HG03558 (cell line): ENCODE results near the gene PSMD14.

Experiments
- ATAC-seq: cut with Tn5 transposase; IDR thresholded peaks from one replicate; pipeline ENCODE4 v1.9.1; 2021; ENCODE audit warnings: moderate number of reproducible peaks; ENCODE audit not compliant: unreplicated experiment; ENCODE audit errors: extremely low read depth

The PSMD14 gene

DNA sequence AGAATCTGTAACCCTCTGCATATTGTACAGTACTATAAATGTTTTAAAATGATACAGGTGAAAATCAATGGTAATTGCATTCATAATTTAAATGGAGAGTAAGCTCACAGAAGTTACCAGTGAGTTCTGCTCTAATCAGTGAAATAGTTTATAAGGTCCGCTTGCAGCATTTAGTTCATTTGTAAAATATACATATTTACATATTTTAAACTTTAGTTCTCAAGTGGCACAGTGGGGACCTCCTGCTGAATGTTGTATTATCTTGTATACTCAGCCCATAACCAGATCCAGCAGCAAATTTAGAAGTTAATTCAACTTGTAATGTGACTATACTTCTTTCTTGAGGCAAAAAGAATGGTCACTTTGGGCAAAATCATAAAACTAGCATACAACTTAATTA is 66.2 kb downstream of the PSMD14 start:
- no peak for ATAC-seq

DNA sequence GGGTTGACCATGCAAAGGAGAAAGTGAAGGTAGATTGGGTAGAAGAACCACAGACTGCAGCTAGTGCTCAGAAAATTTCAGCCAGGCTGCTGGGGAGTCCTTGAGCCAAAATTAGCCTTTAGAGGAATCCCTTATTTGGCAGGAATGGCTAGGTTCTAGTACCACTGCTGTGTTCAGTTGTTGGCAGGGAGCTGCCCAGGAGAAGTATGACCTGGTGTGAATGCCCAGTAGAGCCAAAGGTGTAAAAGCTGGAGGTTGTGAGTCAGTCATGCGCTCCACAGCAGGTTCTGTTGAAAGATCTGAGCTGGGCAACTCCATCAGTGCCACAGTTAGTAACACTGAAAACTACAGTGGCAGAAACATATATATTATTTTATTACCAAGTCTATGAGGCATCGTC is 71.5 kb downstream of the PSMD14 start:
- ATAC-seq: no peak

DNA sequence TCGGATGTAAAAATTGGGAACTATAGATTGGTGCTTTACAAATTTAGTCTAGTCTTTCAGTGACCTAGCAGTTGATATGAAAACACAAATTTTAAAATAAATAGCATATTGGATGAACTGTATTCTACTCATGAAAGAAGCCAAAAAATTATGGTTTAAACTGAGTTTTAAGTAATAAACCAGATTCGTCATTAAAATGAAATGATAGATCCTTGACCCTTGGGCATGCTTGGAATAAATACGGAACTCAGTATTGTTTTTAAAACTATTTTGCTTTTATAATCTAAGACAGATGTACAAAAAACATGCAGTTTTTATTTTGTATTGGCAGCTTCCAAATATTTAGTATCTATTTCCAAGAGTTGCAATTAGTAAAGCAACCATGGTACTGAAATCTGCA is 73.3 kb downstream of the PSMD14 start:
- ATAC-seq: no peak

DNA sequence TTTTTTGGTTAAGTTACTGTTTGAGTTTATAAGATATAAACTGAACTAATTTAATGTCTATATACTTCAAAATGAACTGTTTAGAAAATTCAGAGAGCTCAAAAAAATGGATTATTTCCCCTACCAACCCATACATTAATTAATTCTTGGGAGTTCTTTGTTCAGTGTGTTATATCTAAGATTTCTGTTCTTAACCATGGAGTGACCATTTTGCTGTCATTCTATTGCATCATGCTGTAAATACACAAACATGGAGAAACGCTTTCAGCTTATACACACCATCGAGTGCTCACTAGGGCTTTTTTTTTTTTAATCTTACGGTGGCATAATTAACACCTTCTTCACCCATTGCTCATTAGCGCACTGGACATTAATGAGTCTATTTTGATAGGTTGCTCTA is 74.5 kb downstream of the PSMD14 start:
- no peak for ATAC-seq

DNA sequence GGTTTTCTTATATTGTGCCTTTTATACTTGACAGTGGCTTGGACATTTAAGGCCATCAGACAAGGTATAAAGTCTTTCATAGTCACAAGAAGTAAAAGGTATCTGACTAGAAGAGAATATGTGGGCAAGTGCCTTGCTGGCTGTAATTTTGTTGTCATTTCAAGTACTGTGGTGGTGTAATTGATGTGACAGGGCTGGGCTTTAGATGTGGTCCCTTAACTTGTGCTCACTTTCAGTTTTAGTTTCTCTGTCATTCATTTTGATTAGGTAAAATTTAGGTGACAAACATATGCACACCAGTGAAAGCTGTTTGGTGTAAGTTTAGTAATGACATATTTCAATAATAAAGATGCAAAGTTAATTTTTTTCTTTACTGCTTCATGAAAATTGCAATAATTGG is 76.6 kb downstream of the PSMD14 start:
- peak; percentile 70 for ATAC-seq

DNA sequence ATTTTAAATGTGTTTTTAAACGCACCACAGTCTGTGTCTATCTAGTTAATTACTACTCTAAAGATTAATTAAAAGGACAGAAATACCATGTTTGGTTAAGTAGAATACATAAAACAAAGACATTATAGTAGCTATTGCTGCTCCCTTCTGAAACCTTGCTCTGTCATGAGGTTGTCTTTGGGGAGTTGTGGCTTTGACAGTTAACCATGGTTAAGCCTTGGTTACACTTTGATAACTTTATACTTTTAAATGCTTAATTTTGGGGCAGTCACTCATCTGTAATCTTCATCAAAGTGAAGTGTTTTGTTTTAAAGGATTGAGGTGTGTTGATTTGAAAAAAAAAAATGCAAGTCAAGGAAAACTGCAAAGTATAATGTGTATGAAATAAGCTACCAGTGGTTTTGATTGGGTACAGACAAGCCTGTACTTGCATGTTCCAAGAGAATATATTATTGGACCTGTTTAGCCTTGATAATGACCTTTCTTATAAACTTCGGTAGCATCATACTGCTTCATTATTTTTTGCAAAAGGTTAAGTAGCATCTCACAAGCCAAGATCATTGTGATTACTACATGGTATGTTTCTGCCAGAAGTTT is 78.1 kb downstream of the PSMD14 start:
- peak; percentile 48 for ATAC-seq

DNA sequence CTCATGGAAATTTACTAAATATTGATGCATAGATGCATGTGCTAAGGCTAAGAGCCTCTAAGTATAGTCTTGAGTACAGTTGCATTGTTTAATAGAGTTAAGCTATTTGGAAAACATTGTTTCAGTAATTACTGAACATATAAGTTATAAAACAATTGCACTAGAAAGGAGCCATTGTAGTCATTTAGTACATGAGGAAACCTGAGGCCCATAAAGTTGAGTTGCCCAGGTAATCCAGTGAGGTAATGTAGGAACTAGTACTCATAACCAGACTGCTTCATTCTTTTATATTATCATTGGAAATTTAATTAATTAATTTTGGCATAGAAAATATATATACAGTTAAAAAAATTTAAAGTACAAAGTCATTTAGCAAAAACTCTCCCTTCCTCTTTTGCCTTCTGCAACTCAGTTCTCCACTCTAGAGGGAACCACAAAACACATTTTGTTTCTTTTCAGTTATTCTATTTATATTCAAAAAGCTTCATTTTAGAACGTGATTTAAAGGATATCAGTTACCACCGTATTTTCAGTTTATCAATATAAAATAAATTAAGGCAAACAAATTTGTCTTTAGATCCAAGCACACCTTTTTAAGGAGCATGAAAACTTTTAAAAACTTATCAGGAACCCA is 80.0 kb downstream of the PSMD14 start:
- ATAC-seq: no peak

DNA sequence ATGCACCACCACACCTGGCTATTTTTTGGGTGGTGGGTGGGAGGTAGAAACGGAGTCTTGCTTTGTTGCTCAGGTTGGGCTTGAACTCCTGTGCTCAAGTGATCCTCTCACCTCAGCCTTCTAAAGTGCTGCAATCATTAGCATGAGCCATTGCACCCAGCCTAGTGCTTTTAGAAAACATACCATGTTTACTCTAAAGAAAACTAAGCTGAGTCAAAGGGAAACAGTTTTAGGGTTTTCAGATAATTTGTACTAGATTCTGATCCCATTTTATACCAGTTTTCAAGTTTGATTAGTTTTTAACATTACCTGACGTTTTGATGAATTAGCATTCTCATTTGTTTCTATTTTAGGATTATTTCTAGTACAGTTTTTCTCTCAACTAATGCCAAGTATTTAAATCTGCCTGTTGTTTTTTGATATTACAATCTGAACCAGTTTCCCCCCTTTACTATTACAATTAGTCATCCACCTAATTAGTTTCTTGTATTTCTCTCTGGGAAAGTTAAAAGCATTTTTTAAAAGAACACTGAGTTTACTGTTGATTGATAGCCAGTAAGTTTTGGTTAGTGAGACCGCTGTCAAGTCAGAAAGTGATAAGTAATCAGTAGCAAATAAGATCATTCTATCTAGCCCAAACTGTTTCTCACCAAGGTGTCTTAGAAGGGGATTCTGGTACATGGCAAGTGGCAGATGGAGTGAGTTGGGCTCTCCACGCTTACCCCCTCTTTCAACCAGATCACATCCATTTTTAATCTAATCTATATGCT is 83.7 kb downstream of the PSMD14 start:
- ATAC-seq: no peak

DNA sequence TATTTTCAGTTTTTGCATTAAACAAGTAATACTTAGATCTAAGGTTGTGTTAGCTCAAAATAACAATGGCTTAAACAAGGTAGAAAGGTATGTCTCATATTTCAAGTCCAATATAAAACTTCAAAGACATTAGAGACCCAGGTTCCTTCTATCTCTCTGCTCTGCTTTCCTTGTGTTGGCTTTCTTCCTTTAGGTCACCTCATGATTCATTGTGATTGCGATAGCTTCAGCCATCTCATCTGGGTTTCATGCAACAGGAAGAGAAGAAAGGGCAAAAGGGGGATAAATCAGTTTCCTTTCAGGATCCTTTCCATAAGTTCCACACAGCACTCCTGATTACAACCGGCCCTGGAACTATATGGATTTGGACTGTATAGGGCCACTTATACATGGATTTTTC is 91.9 kb downstream of the PSMD14 start:
- no peak for ATAC-seq

DNA sequence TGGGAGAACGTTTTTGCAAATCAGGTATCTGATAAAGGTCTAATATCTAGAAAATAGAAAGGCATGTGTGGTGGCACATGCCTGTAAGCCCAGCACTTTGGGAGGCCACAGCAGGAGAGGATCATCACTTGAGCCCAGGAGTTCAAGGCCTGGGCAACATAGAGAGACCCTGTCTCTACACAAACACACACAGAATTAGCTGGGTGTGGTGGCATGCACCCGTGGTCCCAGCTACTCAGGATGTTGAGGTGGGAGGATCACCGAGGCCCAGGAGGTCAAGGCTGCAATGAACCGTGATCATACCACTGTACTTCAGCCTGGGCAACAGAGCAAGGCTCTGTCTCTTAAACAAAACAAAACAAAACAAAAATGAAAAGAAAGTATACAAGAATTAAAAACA is 94.1 kb downstream of the PSMD14 start:
- no peak for ATAC-seq

DNA sequence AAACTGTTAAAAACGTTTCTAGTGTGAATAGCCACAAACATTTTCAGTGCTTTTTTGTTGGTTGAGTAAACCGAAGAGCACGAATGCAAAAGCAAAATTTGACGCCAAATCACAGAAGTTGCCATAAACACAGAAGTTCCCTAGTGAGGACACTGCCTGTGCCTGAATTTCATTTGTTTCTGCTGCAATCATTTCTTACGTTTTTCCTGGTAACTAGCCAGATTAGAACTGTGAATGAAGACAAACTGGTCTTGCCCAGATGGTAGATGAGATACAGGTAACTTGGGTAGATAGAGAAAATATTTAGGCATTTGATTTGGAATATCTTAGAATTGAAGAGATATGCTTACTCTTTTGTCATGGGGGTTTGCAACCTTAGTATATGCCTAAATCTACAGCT is 98.1 kb downstream of the PSMD14 start:
- no peak for ATAC-seq

DNA sequence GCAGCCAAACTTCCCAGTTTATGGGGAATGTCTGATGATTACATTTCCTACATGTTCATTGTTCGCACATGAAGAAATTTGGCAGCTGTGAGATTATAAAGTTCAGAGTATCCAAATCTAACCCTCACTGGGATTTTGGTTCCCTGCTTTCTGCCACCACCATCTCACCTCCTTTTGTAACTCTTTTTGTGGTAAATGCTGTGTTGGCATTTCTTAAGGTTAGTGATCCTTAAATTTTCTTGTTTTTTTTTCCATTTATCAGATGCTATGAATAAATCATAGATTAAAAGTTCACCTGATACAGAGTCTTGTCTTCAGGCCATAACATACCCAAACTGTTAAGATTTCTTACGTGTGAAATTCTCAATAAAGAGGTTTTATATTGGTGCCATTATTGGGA is 99.4 kb downstream of the PSMD14 start:
- no peak for ATAC-seq

DNA sequence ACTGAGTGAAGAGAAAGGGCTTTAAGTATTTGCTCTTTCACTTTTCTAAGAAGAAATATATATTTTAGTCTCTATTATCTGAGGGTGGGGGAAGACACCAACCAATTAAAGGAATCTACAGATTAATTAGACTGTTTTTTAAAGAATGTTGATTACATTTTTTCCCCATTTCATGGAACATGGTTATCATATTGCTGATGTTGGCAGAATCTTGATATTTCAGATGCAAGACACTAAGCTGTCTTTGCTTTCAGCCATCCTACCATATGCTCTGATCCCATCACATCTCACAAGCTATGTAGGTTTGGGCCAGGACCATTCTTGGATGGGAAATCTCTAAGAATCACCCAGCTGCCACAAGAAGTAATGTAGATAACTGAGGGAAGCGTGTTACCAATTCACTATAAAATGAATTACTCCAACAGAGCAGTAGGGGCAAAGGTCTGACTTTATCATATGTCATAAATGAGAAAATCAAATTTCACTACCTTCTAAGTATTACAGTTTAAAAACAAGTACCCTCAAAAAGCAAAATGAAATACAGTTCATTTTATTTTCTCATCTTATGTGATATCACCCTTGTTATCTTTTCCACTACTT is 101.2 kb downstream of the PSMD14 start:
- ATAC-seq: no peak

DNA sequence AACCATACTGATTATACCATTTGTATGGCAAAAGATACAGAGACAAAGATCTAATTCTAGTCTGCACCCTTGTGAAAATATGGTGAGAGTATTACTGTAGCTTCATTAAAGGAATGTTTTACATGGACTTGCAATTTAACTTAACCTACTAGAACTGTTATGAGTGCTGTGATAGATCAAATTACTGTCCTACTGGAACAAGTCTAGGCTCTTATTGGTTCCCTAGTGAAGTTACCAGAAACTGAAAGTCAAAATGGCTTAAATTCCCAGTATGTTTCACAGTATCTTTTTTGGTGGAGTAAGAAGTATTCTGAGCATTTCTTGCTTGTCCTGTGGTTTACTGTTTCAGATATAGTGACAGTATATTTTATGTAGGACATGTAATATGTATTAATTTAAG is 104.1 kb downstream of the PSMD14 start:
- ATAC-seq: no peak

DNA sequence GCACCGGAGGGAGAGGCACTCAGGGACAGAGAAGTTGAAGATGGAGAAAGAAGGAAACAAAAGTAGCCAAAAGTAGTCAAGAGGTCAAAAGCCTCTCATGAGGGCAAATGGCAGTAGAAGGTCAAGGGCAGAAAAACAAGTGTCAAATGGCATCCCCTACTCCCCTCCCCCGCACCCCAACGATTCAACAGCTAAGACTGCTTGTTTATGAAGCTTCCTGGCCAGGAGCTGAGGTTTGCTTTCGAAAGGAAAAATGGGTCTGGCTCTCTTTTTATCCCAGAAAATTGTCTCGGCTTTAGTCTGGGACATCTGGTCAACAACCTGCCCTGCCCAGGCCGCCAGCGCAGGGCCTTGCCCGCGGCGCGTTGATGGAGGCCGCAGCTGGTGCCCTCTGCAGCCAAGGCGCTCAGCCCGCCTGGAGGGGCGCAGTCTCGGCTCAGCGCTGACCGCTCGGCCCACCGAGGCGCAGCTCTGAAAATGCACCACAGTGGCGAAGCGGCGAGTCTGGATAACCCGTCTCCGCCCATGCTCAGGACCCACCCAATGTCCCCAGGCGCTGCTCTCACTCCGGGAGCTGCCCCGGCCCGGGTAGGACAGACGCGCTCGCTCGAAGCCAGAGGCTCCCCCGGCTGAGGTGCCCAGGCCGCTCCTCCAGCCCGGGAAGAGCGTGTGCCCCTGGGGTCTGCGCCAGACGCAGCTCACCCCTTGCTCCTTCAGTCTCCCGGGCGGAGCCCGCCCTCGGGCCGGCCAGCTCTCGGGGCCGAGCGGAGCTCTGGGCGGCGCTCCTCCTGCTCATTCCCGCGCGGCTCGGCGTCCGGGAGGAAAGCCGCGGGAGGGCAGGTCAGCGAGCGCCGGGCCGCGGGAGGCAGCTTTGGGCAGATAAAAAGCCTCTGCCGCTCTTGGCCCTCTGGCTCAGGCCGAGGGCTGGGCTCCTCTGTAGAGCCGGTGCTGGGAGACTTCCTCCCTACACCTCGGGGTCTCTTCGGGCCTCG is 106.1 kb downstream of the PSMD14 start:
- ATAC-seq: no peak

DNA sequence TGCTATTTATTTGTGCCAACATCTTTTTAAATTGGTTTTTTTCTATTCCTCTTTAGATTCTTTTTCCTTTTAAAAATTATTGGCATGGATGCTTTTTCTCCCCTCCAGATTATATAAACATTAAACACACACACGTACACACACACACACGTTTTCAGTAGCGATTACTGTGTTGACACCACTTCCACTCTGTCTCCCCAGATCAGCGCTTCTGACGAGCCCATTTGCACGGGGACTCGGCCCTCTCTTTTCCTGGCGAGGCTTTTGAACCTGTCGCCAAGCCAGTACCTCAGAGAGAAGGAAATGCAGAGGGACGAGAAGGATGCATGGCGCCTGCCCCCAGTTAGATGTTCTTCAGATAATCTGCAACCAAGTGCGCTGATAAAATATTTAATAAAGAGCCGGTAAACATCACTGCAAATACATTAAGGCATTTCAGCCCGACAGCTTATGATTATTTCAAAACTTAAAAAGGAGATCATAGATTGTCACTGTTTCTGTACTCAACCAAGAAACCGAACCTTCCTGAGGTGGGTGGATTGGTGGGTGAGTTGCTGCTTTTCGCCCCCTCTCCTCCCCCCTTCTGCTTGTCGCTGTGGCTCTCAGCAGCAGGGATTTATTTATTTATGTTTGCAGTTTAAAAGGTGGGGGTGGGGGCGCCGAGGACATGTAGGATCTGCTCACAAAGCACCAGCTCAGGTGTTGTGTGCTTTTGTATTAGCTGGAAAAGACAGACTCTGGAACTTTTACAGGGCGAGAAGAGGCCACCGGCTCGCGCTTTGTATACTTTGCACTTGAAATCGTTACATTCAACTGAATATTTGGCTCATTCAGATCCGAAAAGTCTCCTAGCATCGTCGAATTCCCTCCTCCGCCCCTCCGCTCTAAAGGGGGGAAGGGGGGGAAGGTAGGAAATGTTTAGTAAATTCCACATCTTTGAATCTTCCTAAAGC is 107.1 kb downstream of the PSMD14 start:
- no peak for ATAC-seq

DNA sequence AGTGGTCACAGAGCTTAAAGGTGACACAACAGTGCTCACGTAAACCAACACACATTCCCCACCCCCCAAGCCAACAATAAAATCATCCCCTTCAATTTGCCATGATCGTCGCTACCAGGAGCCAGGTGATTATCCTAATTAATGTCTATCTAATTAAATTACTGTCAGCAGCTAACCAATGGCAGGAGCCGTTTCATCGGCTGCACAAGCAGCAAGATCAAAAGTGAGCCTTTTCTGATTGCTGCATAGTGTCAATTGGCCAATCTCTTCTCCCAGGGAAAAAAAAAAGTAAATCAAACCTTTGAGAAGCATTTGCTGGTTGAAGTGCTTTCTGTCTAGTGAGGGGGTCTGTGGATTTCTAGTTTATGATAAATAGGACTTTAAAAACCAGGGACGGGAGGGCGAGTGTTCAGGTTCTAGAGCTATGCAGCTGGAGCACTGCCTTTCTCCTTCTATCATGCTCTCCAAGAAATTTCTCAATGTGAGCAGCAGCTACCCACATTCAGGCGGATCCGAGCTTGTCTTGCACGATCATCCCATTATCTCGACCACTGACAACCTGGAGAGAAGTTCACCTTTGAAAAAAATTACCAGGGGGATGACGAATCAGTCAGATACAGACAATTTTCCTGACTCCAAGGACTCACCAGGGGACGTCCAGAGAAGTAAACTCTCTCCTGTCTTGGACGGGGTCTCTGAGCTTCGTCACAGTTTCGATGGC is 107.9 kb downstream of the PSMD14 start, which contains the start of gene TBR1:
Gene TBR1 (plus strand): TSS at position 311 of the 721 bp plus-strand sequence. CDS start 114 bp downstream, at position 425.
- no peak for ATAC-seq

DNA sequence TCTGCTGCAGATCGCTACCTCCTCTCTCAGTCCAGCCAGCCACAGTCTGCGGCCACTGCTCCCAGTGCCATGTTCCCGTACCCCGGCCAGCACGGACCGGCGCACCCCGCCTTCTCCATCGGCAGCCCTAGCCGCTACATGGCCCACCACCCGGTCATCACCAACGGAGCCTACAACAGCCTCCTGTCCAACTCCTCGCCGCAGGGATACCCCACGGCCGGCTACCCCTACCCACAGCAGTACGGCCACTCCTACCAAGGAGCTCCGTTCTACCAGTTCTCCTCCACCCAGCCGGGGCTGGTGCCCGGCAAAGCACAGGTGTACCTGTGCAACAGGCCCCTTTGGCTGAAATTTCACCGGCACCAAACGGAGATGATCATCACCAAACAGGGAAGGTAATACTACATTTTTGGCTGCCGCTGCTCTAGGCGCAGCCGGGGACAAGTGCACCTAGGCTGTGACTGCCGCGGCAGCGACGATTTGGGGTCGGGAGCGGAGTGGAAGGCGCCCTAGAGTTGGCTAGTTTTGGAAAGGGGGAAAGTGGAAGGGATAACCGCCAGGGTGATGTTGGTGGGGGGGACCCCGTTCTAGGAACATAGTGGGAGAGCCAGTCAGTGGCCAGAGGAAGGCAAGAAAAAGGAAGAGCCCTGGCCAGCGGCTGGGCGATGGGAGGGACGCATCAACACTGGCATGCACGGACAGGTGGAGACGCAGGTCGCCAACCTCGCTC is 108.6 kb downstream of the PSMD14 start:
- ATAC-seq: no peak
